Mucosa of gallbladder (tissue), 1 donor: ENCODE measurements around the gene ABCG5. TPM values are rescaled to one million over a fixed set of nuclear protein-coding genes. Genes with fewer than 3 reads are reported as not detected.

Source experiments
- DNase-seq: peaks from one replicate; pipeline ENCODE4 v3.0.0-alpha.2; 2020; ENCODE audit warnings: low spot score
- total RNA-seq: library from RNA; stranded (reverse); gene quantifications from one replicate; pipeline ENCODE4 v1.2.1, GENCODE V29; 2021
- donor health status: DM: no; HTN: no; CAD: no.

The ABCG5 gene
- 3.1 TPM for total RNA-seq

- DNase-seq = peak; percentile 9
Measured at GRCh38 chr2:43838560-43839267, at the start of gene ABCG5, which contains the start of gene ABCG8. TSS of gene ABCG5 (minus strand) at chr2:43838839. CDS start at chr2:43838679, 160 bp downstream. TSS of gene ABCG8 (plus strand) at chr2:43838971. CDS start at chr2:43839054, 83 bp downstream.

GRCh38 chr2:43887176-43887575 is 48.5 kb upstream of the ABCG5 start:
- DNase-seq = no peak

- no peak for DNase-seq
Measured at GRCh38 chr2:43885132-43885632, 46.5 kb upstream of the ABCG5 start.

GRCh38 chr2:43884689-43885088 is 46.0 kb upstream of the ABCG5 start:
- DNase-seq = no peak

- no peak for DNase-seq
Measured at GRCh38 chr2:43882312-43882711, 43.7 kb upstream of the ABCG5 start.

GRCh38 chr2:43880952-43881351 is 42.3 kb upstream of the ABCG5 start:
- no peak for DNase-seq

- DNase-seq = no peak
Measured at GRCh38 chr2:43880471-43880870, 41.8 kb upstream of the ABCG5 start.

GRCh38 chr2:43879261-43879660 is 40.6 kb upstream of the ABCG5 start:
- no peak for DNase-seq

- peak; percentile 72 for DNase-seq
Measured at GRCh38 chr2:43877782-43878464, 39.3 kb upstream of the ABCG5 start.

- DNase-seq = no peak
Measured at GRCh38 chr2:43874776-43875451, 36.3 kb upstream of the ABCG5 start.

GRCh38 chr2:43872151-43872550 is 33.5 kb upstream of the ABCG5 start:
- DNase-seq = no peak

GRCh38 chr2:43855292-43855691 is 16.7 kb upstream of the ABCG5 start:
- no peak for DNase-seq

- peak; percentile 5 for DNase-seq
Measured at GRCh38 chr2:43854671-43855070, 16.0 kb upstream of the ABCG5 start.

- DNase-seq = peak; percentile 6
Measured at GRCh38 chr2:43853141-43854081, 14.8 kb upstream of the ABCG5 start.

- DNase-seq = peak; percentile 7
Measured at GRCh38 chr2:43852196-43852730, 13.6 kb upstream of the ABCG5 start.

- DNase-seq = peak; percentile 7
Measured at GRCh38 chr2:43851011-43851980, 12.7 kb upstream of the ABCG5 start.

- no peak for DNase-seq
Measured at GRCh38 chr2:43848214-43848613, 9.6 kb upstream of the ABCG5 start.

GRCh38 chr2:43846140-43846793 is 7.6 kb upstream of the ABCG5 start:
- DNase-seq = no peak

- DNase-seq = no peak
Measured at GRCh38 chr2:43845181-43845580, 6.5 kb upstream of the ABCG5 start.
